OCI-LY3 (cell line): ENCODE measurements around the gene EPHB2.

Source experiments
- EZH2phosphoT487 ChIP-seq: fragments of 200-600 bp; shearing (Covaris generic); IDR thresholded peaks from 2 replicates; pipeline ENCODE4 v1.6.1; 2018; ENCODE audit warnings: antibody characterized with exemption, mixed run types, low read depth
- TF ChIP-seq, protein P1 (sequence below): fragments of 200-600, 300-600 bp; sonication (generic); IDR thresholded peaks from 2 replicates; pipeline ENCODE4 v1.5.1; 2014; ENCODE audit warnings: antibody characterized with exemption, low read length, low read depth

GRCh38 chr1:22799971-22800370 lies 89.3 kb downstream of the EPHB2 start:
- TF ChIP-seq, protein P1, sequence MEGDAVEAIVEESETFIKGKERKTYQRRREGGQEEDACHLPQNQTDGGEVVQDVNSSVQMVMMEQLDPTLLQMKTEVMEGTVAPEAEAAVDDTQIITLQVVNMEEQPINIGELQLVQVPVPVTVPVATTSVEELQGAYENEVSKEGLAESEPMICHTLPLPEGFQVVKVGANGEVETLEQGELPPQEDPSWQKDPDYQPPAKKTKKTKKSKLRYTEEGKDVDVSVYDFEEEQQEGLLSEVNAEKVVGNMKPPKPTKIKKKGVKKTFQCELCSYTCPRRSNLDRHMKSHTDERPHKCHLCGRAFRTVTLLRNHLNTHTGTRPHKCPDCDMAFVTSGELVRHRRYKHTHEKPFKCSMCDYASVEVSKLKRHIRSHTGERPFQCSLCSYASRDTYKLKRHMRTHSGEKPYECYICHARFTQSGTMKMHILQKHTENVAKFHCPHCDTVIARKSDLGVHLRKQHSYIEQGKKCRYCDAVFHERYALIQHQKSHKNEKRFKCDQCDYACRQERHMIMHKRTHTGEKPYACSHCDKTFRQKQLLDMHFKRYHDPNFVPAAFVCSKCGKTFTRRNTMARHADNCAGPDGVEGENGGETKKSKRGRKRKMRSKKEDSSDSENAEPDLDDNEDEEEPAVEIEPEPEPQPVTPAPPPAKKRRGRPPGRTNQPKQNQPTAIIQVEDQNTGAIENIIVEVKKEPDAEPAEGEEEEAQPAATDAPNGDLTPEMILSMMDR = no peak
- no peak for TF ChIP-seq EZH2phosphoT487
